Activated naive CD8-positive, alpha-beta T cell treated with anti-CD3 and anti-CD28 coated beads, Interleukin-2, amount 10 ng/mL, durations not matched to agents 7 days and 5 days (primary cell): ENCODE measurements around the gene LY6G5B. TPM values are rescaled to one million over a fixed set of nuclear protein-coding genes. Genes with fewer than 3 reads are reported as not detected.
A peak's percentile ranks its signal among the peaks of the same experiment; 100 is the strongest.

ENCODE experiments used
- ATAC-seq: fragments of 150-1000 bp; cut with Tn5 transposase; one replicate; pipeline ENCODE4 v1.10.0; 2021; ENCODE audit warnings: low read depth, moderate library complexity
- POLR2A ChIA-PET: fragments of 350-600 bp; sonication (Branson Sonifier 250); formaldehyde crosslinking; loops from one replicate; lab custom pipeline; 2021; ENCODE audit warnings: antibody characterized with exemption; lab: Charles Lee
- DNase-seq: peaks from one replicate; pipeline ENCODE4 v3.0.0; 2021
- H3K27ac Mint-ChIP-seq: one replicate; pipeline ENCODE4 v1.8.0; 2022; ENCODE audit warnings: mild to moderate bottlenecking, mixed read lengths
- H3K27me3 Mint-ChIP-seq: one replicate; pipeline ENCODE4 v1.8.0; 2022; ENCODE audit warnings: mild to moderate bottlenecking, moderate library complexity, mixed read lengths
- H3K36me3 Mint-ChIP-seq: one replicate; pipeline ENCODE4 v1.8.0; 2021; ENCODE audit warnings: mild to moderate bottlenecking, mixed read lengths
- H3K4me1 Mint-ChIP-seq: one replicate; pipeline ENCODE4 v1.8.0; 2021; ENCODE audit warnings: mixed read lengths
- H3K4me3 Mint-ChIP-seq: one replicate; pipeline ENCODE4 v1.8.0; 2022; ENCODE audit warnings: mild to moderate bottlenecking, moderate library complexity, mixed read lengths
- H3K9me3 Mint-ChIP-seq: one replicate; pipeline ENCODE4 v1.8.0; 2021; ENCODE audit warnings: mixed read lengths
- total RNA-seq, 2 experiments: library from RNA; stranded (reverse); gene quantifications; one replicate each; pipeline ENCODE4 v1.2.3, GENCODE V29; 2021

Gene LY6G5B
- total RNA-seq, 2 experiments from 2014 or later, result 33.8 to 36.4 TPM

DNA sequence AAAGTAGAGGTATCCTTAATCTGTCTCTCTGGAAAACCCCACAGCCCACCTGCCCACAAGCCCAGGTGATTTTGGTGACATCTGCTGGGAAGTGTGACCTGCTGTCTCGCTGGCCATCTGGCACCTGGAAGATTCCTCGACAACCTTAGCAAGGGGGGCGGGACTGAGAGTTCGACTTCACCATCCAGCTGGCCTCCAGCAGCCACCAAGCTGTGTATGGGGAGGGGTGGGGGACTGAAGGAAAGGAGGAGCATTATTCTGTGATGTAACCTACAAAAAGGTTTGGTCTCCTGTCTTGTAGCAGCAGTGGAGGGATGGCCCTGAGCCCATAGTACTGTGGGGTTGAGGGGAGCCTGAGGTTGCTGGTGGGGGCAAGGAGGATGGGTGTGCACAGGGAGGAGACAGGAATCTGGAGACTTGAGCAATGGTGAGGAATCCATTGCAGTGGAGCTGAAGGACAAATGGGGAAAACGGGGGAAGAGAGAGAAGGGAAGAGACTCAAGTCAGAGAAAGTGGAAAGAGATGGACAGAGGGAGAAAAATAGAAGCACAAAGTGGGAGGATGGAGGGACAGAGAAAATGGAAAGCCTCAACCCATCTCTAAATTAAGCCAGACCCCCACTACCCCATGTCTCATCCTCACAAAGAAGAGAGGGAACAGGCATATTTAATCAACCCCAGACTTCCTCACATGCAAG, 40.9 kb downstream of the LY6G5B start:
- Mint-ChIP-seq H3K27me3 (peaks cover 14% of the 10 kb centered on the region), H3K4me1 (peaks cover 13% of the 10 kb centered on the region), H3K9me3 (no peaks in the 10 kb centered on the region), H3K36me3 (no peaks in the 10 kb centered on the region), H3K27ac (peak overlapping the region; percentile 77), H3K4me3 (no peak overlapping the region)
- POLR2A ChIA-PET, result interaction anchor here (0.9 to 1.0 kb wide), 2 partner anchors 7 to 12 kb away, joined by 3 read pairs; partner anchors contain the start of genes ABHD16A and MPIG6B
- DNase-seq, result no peak
- no peak for ATAC-seq

DNA sequence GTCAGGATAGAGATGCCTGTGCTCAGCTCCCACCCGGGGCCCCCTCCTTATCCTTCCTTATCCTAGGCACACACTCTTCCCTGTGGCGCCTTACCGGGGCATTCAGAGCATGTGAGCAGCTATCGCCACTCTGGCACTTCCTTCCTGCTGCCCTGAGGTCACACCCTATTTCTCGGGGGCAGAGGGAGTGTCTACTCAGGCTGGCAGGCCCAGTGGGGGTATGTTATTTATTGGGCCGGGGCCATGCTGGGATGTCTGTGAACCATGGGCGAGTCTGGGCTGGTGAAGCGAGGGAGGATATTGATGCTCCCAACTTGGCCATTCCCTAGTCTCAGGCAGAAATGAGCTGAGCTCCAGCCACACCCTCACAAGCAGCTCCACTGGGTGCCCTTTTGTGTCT, 41.5 kb downstream of the LY6G5B start:
- H3K36me3 Mint-ChIP-seq, result no peaks in the 10 kb centered on the region
- POLR2A ChIA-PET, result interaction anchor here (0.6 to 1.0 kb wide), 4 partner anchors 8 to 27 kb away, joined by 3 read pairs; partner anchors contain the start of genes ABHD16A and MPIG6B
- ATAC-seq (peak; percentile 53), DNase-seq (no peak)
- peaks cover 13% of the 10 kb centered on the region for H3K4me1 Mint-ChIP-seq
- H3K4me3 Mint-ChIP-seq, result peak overlapping the region; percentile 35
- H3K27ac Mint-ChIP-seq, result no peak overlapping the region
- H3K27me3 Mint-ChIP-seq, result peaks cover 14% of the 10 kb centered on the region
- H3K9me3 Mint-ChIP-seq, result no peaks in the 10 kb centered on the region

DNA sequence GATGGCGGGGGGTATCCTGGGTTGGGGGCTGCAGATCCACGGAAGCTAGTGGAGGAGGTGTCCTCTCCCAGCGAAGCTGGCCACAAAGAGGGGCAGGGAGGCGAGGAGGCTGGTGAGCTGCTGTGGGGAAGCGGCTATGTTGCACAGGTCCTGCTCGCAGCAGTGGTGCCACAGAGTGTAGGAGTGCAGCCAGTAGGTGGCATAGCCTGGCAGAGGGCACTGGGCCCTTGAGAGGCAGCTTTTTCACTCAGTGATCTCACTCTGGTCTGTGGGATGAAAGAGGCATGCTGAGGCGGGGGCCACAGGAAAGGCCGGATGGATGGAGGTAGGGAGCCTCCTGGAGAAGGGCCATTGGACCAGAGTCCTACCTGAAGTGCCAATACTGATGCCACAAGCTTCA, 42.5 kb downstream of the LY6G5B start:
- no peak overlapping the region for H3K27ac Mint-ChIP-seq
- H3K9me3 Mint-ChIP-seq, result no peaks in the 10 kb centered on the region

DNA sequence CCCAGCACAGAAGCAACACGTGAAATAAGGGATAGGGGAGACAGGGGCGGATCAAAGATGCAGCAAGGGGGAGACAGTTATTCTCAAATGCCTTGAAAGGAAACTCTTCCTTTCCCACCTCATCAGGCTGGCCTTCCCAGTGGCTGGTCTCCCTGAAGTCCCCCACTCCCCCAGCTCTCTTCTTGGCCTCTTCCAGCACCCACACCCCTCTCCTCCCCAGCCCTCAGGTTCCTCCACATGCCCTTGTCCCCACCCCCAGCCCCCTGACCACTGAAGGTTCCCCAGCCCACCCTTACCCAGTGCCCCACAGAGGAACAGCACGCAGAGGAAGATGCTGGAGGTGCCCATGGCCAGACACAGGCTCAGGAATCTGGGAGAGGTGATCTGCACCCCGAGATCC, 43.7 kb downstream of the LY6G5B start:
- DNase-seq (no peak), ATAC-seq (no peak)
- no peaks in the 10 kb centered on the region for H3K9me3 Mint-ChIP-seq
- H3K4me1 Mint-ChIP-seq, result peaks cover 13% of the 10 kb centered on the region
- H3K36me3 Mint-ChIP-seq, result no peaks in the 10 kb centered on the region
- no peak overlapping the region for H3K4me3 Mint-ChIP-seq
- H3K27ac Mint-ChIP-seq, result no peak overlapping the region
- POLR2A ChIA-PET, result interaction anchor here (0.8 to 0.9 kb wide), 2 partner anchors 10 to 27 kb away, joined by 3 to 7 read pairs; partner anchors contain the start of genes MPIG6B and MSH5
- peaks cover 17% of the 10 kb centered on the region for H3K27me3 Mint-ChIP-seq

More for the DNA sequence above, 42.5 kb downstream of the LY6G5B start:
- peaks cover 13% of the 10 kb centered on the region for H3K4me1 Mint-ChIP-seq
- no peak overlapping the region for H3K4me3 Mint-ChIP-seq
- POLR2A ChIA-PET, result interaction anchor here (0.6 kb wide), 1 partner anchor 186 kb away, joined by 3 read pairs; no protein-coding TSS in a partner anchor
- DNase-seq (no peak), ATAC-seq (peak; percentile 49)
- H3K27me3 Mint-ChIP-seq, result peaks cover 15% of the 10 kb centered on the region
- H3K36me3 Mint-ChIP-seq, result no peaks in the 10 kb centered on the region

DNA sequence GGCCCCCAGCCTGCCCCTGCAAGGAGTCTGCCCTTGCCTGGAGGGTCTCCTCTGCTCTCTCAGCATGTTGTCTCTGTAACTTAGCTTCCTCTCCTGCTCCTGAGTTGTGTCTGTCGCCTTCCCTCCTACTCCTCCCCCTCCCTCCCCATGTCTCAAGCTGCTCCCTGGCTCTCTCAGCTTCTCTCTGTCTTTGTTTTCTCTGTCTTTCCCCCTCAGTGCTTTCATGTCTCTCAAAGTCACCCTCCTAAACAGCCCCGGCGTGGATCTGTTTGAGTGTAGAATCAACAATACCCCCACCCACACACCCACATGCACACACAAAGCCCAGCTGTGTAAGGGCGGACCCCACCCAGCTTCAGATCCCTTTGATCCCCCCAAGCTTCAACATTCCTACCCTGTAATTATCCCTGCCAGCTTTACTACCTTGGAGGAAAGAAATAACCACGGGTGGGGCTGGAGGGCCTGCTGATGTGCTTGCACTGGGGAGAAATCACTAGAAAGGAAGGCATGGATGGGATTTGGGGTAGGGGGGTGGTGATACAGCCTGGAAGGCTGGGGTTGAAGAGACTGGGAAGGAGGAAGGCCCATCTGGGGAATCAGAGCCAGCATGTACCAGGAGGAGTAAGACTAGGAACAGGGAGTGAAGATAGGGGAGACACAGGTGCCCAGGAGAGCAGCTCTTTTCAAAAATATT, 44.4 kb downstream of the LY6G5B start:
- H3K4me3 Mint-ChIP-seq, result no peak overlapping the region
- no peak for ATAC-seq
- H3K27ac Mint-ChIP-seq, result peak overlapping the region; percentile 25

DNA sequence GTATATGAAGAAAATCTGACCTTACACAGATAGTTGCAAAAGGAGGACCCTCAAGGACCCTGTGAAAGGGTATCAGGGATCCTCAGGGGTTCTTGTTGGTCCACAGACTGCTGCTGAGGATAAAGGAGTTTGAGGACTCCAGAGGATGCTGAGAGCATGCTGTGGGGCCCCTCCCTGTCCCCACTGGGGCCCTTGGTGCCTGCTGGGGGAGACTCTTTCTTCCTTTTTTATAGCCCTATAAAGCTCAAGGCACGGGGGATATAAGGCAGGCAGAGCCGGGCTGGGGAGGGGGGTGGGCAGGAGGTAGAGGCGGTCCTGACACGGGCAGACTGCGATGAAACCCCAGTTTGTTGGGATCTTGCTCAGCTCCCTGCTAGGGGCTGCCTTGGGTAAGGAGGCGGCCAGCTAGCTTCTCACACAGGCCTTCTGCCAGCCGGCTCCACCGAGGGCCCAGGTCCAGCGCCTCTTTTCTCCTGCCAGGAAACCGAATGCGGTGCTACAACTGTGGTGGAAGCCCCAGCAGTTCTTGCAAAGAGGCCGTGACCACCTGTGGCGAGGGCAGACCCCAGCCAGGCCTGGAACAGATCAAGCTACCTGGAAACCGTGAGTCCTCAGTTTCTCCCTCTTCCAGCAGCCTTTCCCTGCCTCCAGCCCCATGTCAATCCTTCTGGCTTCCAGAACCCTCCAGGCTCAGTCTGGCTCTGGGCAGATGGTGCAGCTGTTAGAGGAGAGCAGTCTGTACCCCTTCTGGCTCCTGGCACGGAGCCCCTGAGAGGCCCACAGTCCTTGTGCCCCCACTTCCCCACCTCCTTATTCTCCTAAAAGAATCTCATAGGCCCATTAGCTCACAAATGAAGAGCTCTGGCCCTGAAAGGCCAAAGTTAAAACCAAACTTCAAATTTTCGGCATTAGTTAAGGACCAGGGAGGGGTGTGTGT, 45.5 kb downstream of the LY6G5B start, which contains the start of gene LY6G6D:
Gene LY6G6D (plus strand): TSS at position 327 of the 937 bp plus-strand sequence. CDS start 8 bp downstream, at position 335.
- POLR2A ChIA-PET, result interaction anchor here (0.6 to 1.4 kb wide), 2 partner anchors 9 to 257 kb away, joined by 3 to 4 read pairs; partner anchors contain the start of genes DXO and LY6G6F
- peaks cover 20% of the 10 kb centered on the region for H3K27me3 Mint-ChIP-seq
- no peaks in the 10 kb centered on the region for H3K36me3 Mint-ChIP-seq
- no peak within 1 kb of the TSS for H3K27ac Mint-ChIP-seq
- H3K4me1 Mint-ChIP-seq, result peaks cover 15% of the 10 kb centered on the region
- no peaks in the 10 kb centered on the region for H3K9me3 Mint-ChIP-seq
- ATAC-seq (no peak), DNase-seq (no peak)
- no peak within 1 kb of the TSS for H3K4me3 Mint-ChIP-seq

More for the DNA sequence above, 44.4 kb downstream of the LY6G5B start:
- Mint-ChIP-seq H3K27me3 (peaks cover 17% of the 10 kb centered on the region), H3K9me3 (no peaks in the 10 kb centered on the region), H3K36me3 (no peaks in the 10 kb centered on the region), H3K4me1 (peaks cover 15% of the 10 kb centered on the region)
- POLR2A ChIA-PET, result interaction anchor here (0.8 to 1.0 kb wide), 3 partner anchors 9 to 26 kb away, joined by 3 to 7 read pairs (median 3); partner anchors contain the start of genes ABHD16A, MPIG6B and MSH5
- DNase-seq, result no peak

DNA sequence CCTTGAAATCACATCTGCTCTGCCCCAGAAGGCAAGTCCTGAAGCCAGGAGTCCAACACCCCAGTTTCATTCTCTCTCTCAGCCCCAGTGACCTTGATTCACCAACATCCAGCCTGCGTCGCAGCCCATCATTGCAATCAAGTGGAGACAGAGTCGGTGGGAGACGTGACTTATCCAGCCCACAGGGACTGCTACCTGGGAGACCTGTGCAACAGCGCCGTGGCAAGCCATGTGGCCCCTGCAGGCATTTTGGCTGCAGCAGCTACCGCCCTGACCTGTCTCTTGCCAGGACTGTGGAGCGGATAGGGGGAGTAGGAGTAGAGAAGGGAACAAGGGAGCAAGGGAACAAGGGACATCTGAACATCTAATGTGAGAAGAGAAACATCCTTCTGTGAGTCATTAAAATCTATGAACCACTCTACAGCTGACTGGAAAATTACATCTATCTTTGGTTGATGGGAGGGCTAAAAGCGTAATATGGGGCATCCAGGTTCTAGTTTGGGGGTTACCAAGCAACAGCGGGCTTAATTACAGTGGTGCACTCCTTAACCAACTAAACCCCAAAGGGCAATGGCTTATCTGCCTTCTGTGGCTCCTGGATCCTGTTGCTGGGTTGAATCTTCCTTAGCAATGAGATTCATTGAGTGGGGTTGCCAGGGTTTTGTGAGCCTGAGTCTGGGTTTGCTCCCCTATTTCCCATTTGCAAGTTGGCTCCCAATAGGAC, 47.9 kb downstream of the LY6G5B start:
- no peaks in the 10 kb centered on the region for H3K36me3 Mint-ChIP-seq
- no peak for ATAC-seq

DNA sequence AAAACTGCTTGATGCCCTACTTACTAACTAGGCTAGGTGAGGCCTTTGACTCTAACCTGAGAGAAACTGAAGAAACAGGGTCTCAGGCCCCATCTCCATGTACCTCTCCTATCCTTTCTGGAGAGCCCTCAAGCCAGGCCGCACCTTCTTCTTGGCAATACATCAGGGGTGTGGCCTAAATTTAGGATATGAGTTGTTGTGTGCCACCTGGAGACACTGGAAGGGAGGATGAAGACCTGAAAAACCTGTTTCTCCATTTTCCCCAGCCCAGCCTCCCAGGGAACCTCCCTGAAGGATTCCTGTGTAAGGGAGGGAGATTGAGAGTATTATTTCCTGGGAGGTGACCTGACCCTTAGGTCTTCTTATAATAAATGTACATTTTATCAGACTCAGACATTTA, 48.5 kb downstream of the LY6G5B start:
- Mint-ChIP-seq H3K27ac (no peak overlapping the region), H3K36me3 (no peaks in the 10 kb centered on the region), H3K9me3 (no peaks in the 10 kb centered on the region), H3K4me1 (peaks cover 4% of the 10 kb centered on the region), H3K27me3 (peaks cover 11% of the 10 kb centered on the region), H3K4me3 (no peak overlapping the region)
- no peak for DNase-seq
- no peak for ATAC-seq
- POLR2A ChIA-PET, result interaction anchor here (0.6 kb wide), 1 partner anchor 14 kb away, joined by 3 read pairs; no protein-coding TSS in a partner anchor

More for the DNA sequence above, 47.9 kb downstream of the LY6G5B start:
- peaks cover 2% of the 10 kb centered on the region for H3K4me1 Mint-ChIP-seq
- H3K27me3 Mint-ChIP-seq, result peaks cover 14% of the 10 kb centered on the region
- no peak for DNase-seq
- no peak overlapping the region for H3K27ac Mint-ChIP-seq
- H3K4me3 Mint-ChIP-seq, result no peak overlapping the region
- no peaks in the 10 kb centered on the region for H3K9me3 Mint-ChIP-seq
- POLR2A ChIA-PET, result interaction anchor here (0.5 to 0.6 kb wide), 2 partner anchors 13 to 64 kb away, joined by 3 to 4 read pairs; no protein-coding TSS in a partner anchor

DNA sequence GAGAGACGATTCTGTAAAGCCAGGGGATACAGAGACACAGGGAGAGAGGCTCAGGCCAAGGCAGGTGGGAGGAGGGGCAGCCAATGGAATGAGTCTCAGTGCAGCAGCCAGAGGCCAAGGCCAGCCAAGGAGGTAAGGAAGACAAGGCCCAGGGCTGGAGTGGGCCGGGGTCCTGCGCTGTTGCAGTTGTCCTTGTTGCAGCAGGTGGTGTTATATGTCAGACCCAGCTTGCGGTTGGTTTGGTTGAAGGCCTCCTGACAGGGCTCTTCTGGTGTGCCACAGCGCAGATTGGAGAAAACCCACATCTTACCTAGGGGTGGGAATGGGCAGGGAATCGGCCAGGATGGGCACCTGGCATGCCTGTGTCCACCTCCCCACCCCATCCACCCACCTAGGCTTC, 49.2 kb downstream of the LY6G5B start:
- DNase-seq (no peak), ATAC-seq (no peak)
- H3K4me3 Mint-ChIP-seq, result no peak overlapping the region
- no peaks in the 10 kb centered on the region for H3K9me3 Mint-ChIP-seq
- H3K27me3 Mint-ChIP-seq, result peaks cover 9% of the 10 kb centered on the region
- H3K36me3 Mint-ChIP-seq, result no peaks in the 10 kb centered on the region
- POLR2A ChIA-PET, result no interaction called here
- H3K27ac Mint-ChIP-seq, result no peak overlapping the region
- peaks cover 5% of the 10 kb centered on the region for H3K4me1 Mint-ChIP-seq

DNA sequence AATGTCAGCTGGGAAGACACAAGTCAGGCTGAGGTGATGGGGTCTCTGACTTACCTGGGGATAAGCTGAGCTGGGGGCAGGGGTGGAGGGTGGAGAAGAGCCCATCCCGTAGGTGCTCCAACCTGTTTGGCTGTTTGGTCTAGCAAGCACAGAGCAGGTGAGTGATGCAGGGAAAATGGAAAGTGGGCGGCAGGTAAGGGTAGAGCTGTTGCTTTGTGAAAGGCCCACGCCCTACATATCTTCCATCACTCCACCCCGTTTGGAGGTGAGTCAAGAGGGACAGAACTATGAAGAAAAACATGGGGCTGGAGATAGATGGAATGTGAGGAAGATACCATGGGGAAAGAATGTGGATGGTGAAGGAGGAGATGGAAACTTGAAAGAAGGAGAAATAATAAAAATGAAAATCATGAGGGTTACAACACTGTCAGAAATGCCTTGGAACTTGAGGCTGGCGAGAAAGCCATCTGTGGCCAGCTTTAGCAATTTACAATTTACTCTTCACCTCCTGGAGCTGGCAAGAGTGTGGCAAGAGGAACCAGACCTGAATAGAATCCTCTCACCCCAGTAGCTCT, 50.5 kb downstream of the LY6G5B start:
- peaks cover 10% of the 10 kb centered on the region for H3K4me1 Mint-ChIP-seq
- H3K27me3 Mint-ChIP-seq, result peaks cover 6% of the 10 kb centered on the region
- no peak overlapping the region for H3K27ac Mint-ChIP-seq
- H3K36me3 Mint-ChIP-seq, result no peaks in the 10 kb centered on the region
- POLR2A ChIA-PET, result interaction anchor here (1.6 kb wide), 1 partner anchor 17 kb away, joined by 3 read pairs; the partner anchor contains the start of gene ABHD16A
- DNase-seq (no peak), ATAC-seq (no peak)
- no peak overlapping the region for H3K4me3 Mint-ChIP-seq
- H3K9me3 Mint-ChIP-seq, result no peaks in the 10 kb centered on the region

DNA sequence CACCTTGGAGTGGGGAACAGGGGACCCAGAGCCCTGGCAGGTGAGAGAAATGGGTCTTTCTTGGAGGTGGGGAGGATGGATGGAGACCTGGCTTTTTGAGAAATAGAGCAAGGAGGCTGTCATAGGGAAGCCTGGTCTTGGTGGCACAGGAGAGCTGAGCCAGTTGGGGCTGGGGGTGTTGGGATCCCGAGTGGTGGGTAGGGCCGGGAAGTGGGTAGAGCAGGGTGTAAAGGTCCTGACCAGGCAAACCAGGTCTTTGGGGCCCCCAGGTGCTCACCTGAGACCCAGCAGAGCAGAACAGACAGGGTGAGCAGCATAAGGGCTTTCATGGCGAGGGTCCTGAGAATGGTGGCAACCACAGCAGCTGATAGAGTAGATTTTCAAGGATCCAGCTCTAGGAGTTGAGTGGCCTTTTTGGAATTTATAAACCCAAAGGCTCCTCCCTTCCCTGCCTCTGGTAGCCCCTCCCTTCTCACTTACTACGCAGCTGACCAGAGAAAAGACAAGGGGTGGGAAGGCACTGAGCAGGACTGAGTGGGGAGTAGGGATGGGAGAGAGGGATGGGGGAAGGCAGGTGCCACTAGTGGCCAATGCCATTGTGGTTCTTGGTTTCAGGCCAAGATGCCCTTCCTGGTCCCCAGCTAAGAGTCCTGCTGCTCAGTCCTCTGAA, 51.7 kb downstream of the LY6G5B start, which contains the start of gene LY6G6C:
Gene LY6G6C (minus strand): TSS at position 396 of the 670 bp plus-strand sequence. CDS start 67 bp downstream, at position 329.
- Mint-ChIP-seq H3K27ac (peak within 1 kb of the TSS; percentile 42), H3K4me1 (peaks cover 20% of the 10 kb centered on the region), H3K9me3 (no peaks in the 10 kb centered on the region), H3K36me3 (peaks cover 10% of the 10 kb centered on the region), H3K27me3 (peaks cover 6% of the 10 kb centered on the region), H3K4me3 (no peak within 1 kb of the TSS)
- DNase-seq, result no peak
- POLR2A ChIA-PET, result interaction anchor here (0.8 to 1.6 kb wide), 2 partner anchors 18 to 19 kb away, joined by 3 read pairs; partner anchors contain the start of genes ABHD16A and MSH5
- ATAC-seq, result no peak
